OCI-LY1 (cell line): ENCODE results near the gene PTPRG.

Experiments
- H2AFZ ChIP-seq: fragments of 200-600 bp; sonication (generic), shearing (Covaris generic); 2 replicates; pipeline ENCODE4 v1.6.0; 2014; ENCODE audit warnings: antibody characterized with exemption, mild to moderate bottlenecking, low read length
- H3F3A ChIP-seq: fragments of 200-600 bp; sonication (generic), shearing (Covaris generic); 2 replicates; pipeline ENCODE4 v1.6.0; 2014; ENCODE audit warnings: mild to moderate bottlenecking, antibody characterized with exemption, low read length, moderate library complexity; ENCODE audit not compliant: insufficient read depth
- H3K27ac ChIP-seq: fragments of 200-600 bp; sonication (generic); 2 replicates; pipeline ENCODE4 v1.5.1; 2014; ENCODE audit warnings: low read length, mixed run types, mild to moderate bottlenecking, low read depth; ENCODE audit not compliant: poor library complexity, severe bottlenecking
- H3K27me3 ChIP-seq: fragments of 200-600 bp; sonication (generic); 2 replicates; pipeline ENCODE4 v1.6.0; 2014; ENCODE audit warnings: antibody characterized with exemption, mild to moderate bottlenecking, low read length, moderate library complexity; ENCODE audit not compliant: insufficient read depth
- H3K36me3 ChIP-seq: fragments of 200-600 bp; sonication (generic); 2 replicates; pipeline ENCODE4 v1.6.1; 2014; ENCODE audit warnings: mild to moderate bottlenecking, antibody characterized with exemption, low read length, moderate library complexity, mixed read lengths; ENCODE audit not compliant: insufficient read depth
- H3K4me1 ChIP-seq: fragments of 200-600 bp; sonication (generic); 2 replicates; pipeline ENCODE4 v1.5.1; 2014; ENCODE audit warnings: mild to moderate bottlenecking, low read length, moderate library complexity; ENCODE audit not compliant: insufficient read depth, severe bottlenecking
- H3K4me2 ChIP-seq: fragments of 200-600 bp; sonication (generic), shearing (Covaris generic); 2 replicates; pipeline ENCODE4 v1.6.1; 2014; ENCODE audit warnings: low read length
- H3K4me3 ChIP-seq: fragments of 200-600 bp; sonication (generic); 2 replicates; pipeline ENCODE4 v1.5.1; 2014; ENCODE audit warnings: low read length, low read depth, mild to moderate bottlenecking, mixed read lengths; ENCODE audit not compliant: poor library complexity, severe bottlenecking
- H3K79me2 ChIP-seq: fragments of 200-600 bp; shearing (Covaris generic); 2 replicates; pipeline ENCODE4 v1.6.1; 2016; ENCODE audit warnings: mixed run types, low read length, mixed read lengths; ENCODE audit not compliant: insufficient read depth
- H3K9ac ChIP-seq: fragments of 200-600 bp; sonication (generic), shearing (Covaris generic); 2 replicates; pipeline ENCODE4 v1.6.1; 2014; ENCODE audit warnings: mild to moderate bottlenecking, low read length, mixed read lengths
- H3K9me2 ChIP-seq: fragments of 200-600 bp; sonication (generic), shearing (Covaris generic); 2 replicates; pipeline ENCODE4 v1.6.1; 2014; ENCODE audit warnings: low read depth, mild to moderate bottlenecking, low read length, mixed read lengths
- H3K9me3 ChIP-seq: fragments of 200-600 bp; shearing (Covaris generic); 2 replicates; pipeline ENCODE4 v1.6.1; 2014; ENCODE audit warnings: low read length, mixed read lengths
- H4K20me1 ChIP-seq: fragments of 200-600 bp; sonication (generic), shearing (Covaris generic); 2 replicates; pipeline ENCODE4 v1.6.0; 2016; ENCODE audit warnings: mild to moderate bottlenecking, low read length; ENCODE audit not compliant: insufficient read depth
- CTCF ChIP-seq: fragments of 200-600 bp; sonication (generic), shearing (Covaris generic); IDR thresholded peaks from 2 replicates; pipeline ENCODE4 v1.5.1; 2017; ENCODE audit warnings: mild to moderate bottlenecking, antibody characterized with exemption, low read length, moderate library complexity, mixed read lengths
- EZH2 ChIP-seq: fragments of 200-600 bp; sonication (generic), shearing (Covaris generic); IDR thresholded peaks from 2 replicates; pipeline ENCODE4 v1.8.0; 2017; ENCODE audit warnings: borderline replicate concordance, mixed run types, mild to moderate bottlenecking, antibody characterized with exemption, low read length, moderate library complexity, mixed read lengths

The PTPRG gene

GRCh38 chr3:61743686-61744242 is 182.4 kb downstream of the PTPRG start:
- no peaks in the 10 kb centered on the region for H3K4me1 ChIP-seq
- TF ChIP-seq EZH2 (no peak), CTCF (no peak)
- H3K27ac ChIP-seq: no peak overlapping the region
- H2AFZ ChIP-seq: no peak overlapping the region
- H3K9me2 ChIP-seq: no peaks in the 10 kb centered on the region
- H4K20me1 ChIP-seq: no peaks in the 10 kb centered on the region
- H3K79me2 ChIP-seq: no peaks in the 10 kb centered on the region
- no peaks in the 10 kb centered on the region for H3K9me3 ChIP-seq
- H3K36me3 ChIP-seq: no peaks in the 10 kb centered on the region
- no peaks in the 10 kb centered on the region for H3K27me3 ChIP-seq
- H3F3A ChIP-seq: no peaks in the 10 kb centered on the region
- no peak overlapping the region for H3K4me3 ChIP-seq
- H3K9ac ChIP-seq: no peak overlapping the region
- no peak overlapping the region for H3K4me2 ChIP-seq

- Histone ChIP-seq H4K20me1 (no peaks in the 10 kb centered on the region), H3K4me3 (no peak overlapping the region), H3K4me2 (no peak overlapping the region), H3F3A (no peaks in the 10 kb centered on the region), H3K79me2 (no peaks in the 10 kb centered on the region), H3K4me1 (no peaks in the 10 kb centered on the region), H3K27me3 (no peaks in the 10 kb centered on the region), H3K36me3 (no peaks in the 10 kb centered on the region), H3K27ac (no peak overlapping the region), H3K9me2 (no peaks in the 10 kb centered on the region), H3K9ac (no peak overlapping the region), H2AFZ (no peak overlapping the region), H3K9me3 (no peaks in the 10 kb centered on the region)
- TF ChIP-seq EZH2 (no peak), CTCF (no peak)
These were observed 186.9 kb downstream of the PTPRG start for GRCh38 chr3:61748288-61748687.

GRCh38 chr3:61750766-61751165 is 189.4 kb downstream of the PTPRG start:
- TF ChIP-seq CTCF (no peak), EZH2 (no peak)
- no peaks in the 10 kb centered on the region for H3K79me2 ChIP-seq
- no peaks in the 10 kb centered on the region for H3F3A ChIP-seq
- no peaks in the 10 kb centered on the region for H3K9me2 ChIP-seq
- H3K4me3 ChIP-seq: no peak overlapping the region
- H3K36me3 ChIP-seq: no peaks in the 10 kb centered on the region
- no peaks in the 10 kb centered on the region for H3K4me1 ChIP-seq
- H3K9ac ChIP-seq: no peak overlapping the region
- no peaks in the 10 kb centered on the region for H3K9me3 ChIP-seq
- no peak overlapping the region for H3K4me2 ChIP-seq
- H4K20me1 ChIP-seq: no peaks in the 10 kb centered on the region
- H3K27ac ChIP-seq: no peak overlapping the region
- no peak overlapping the region for H2AFZ ChIP-seq
- no peaks in the 10 kb centered on the region for H3K27me3 ChIP-seq
